Activated CD8-positive, alpha-beta T cell treated with anti-CD3 and anti-CD28 coated beads, Interleukin-2, amount 10 ng/mL, durations not matched to agents 7 days and 5 days (primary cell): ENCODE data around the gene KCTD17. TPM values are rescaled to one million over a fixed set of nuclear protein-coding genes. Genes with fewer than 3 reads are reported as not detected.

Experiments
- ATAC-seq: fragments of 150-1000 bp; cut with Tn5 transposase; one replicate; pipeline ENCODE4 v1.10.0; 2021; ENCODE audit warnings: moderate library complexity
- CTCF ChIA-PET: fragments of 350-600 bp; sonication (Branson Sonifier 250); formaldehyde crosslinking; loops from one replicate; lab custom pipeline; 2021; ENCODE audit warnings: antibody characterized with exemption; lab: Charles Lee
- POLR2A ChIA-PET: fragments of 350-600 bp; sonication (Branson Sonifier 250); formaldehyde crosslinking; loops from one replicate; lab custom pipeline; 2021; ENCODE audit warnings: antibody characterized with exemption; lab: Charles Lee
- DNase-seq: peaks from one replicate; pipeline ENCODE4 v3.0.0-alpha.2; 2020
- H3K27ac Mint-ChIP-seq: one replicate; pipeline ENCODE4 v1.8.0; 2021; ENCODE audit warnings: mild to moderate bottlenecking, mixed read lengths
- H3K27me3 Mint-ChIP-seq: one replicate; pipeline ENCODE4 v1.8.0; 2021; ENCODE audit warnings: low read depth, mixed read lengths
- H3K36me3 Mint-ChIP-seq: one replicate; pipeline ENCODE4 v1.8.0; 2021; ENCODE audit warnings: low read depth, mixed read lengths
- H3K4me1 Mint-ChIP-seq: one replicate; pipeline ENCODE4 v1.8.0; 2021; ENCODE audit warnings: low read depth, mixed read lengths
- H3K4me3 Mint-ChIP-seq: one replicate; pipeline ENCODE4 v1.8.0; 2021; ENCODE audit warnings: mild to moderate bottlenecking, mixed read lengths
- H3K9me3 Mint-ChIP-seq: one replicate; pipeline ENCODE4 v1.8.0; 2022; ENCODE audit warnings: mixed read lengths; ENCODE audit not compliant: insufficient read depth
- total RNA-seq, 2 experiments: library from RNA; stranded (reverse); gene quantifications; one replicate each; pipeline ENCODE4 v1.2.3, GENCODE V29; 2021

Gene KCTD17
- total RNA-seq, 2 experiments from 2014 or later: 34.3 to 35.9 TPM

GRCh38 chr22:37032134-37032534, 19.4 kb upstream of the KCTD17 start:
- ChIA-PET POLR2A (no interaction called here), CTCF (interaction anchor here (1.0 kb wide), 1 partner anchor 11 kb away, joined by 4 read pairs; no protein-coding TSS in a partner anchor)
- no peak for DNase-seq
- H3K4me3 Mint-ChIP-seq: no peak overlapping the region
- H3K27me3 Mint-ChIP-seq: peaks cover 9% of the 10 kb centered on the region
- H3K36me3 Mint-ChIP-seq: peaks cover 1% of the 10 kb centered on the region
- no peak for ATAC-seq
- H3K27ac Mint-ChIP-seq: no peak overlapping the region
- no peaks in the 10 kb centered on the region for H3K9me3 Mint-ChIP-seq
- H3K4me1 Mint-ChIP-seq: no peaks in the 10 kb centered on the region

GRCh38 chr22:37032535-37033460, 18.7 kb upstream of the KCTD17 start:
- POLR2A ChIA-PET: no interaction called here

GRCh38 chr22:37033605-37034430, 17.7 kb upstream of the KCTD17 start:
- ChIA-PET CTCF (interaction anchor here (1.3 kb wide), 1 partner anchor 11 kb away, joined by 5 read pairs; no protein-coding TSS in a partner anchor), POLR2A (no interaction called here)
- DNase-seq (no peak), ATAC-seq (no peak)
- Mint-ChIP-seq H3K36me3 (no peaks in the 10 kb centered on the region), H3K4me3 (no peak overlapping the region), H3K9me3 (no peaks in the 10 kb centered on the region), H3K4me1 (no peaks in the 10 kb centered on the region), H3K27ac (no peak overlapping the region), H3K27me3 (peaks cover 14% of the 10 kb centered on the region)

More at GRCh38 chr22:37032535-37033460, 18.7 kb upstream of the KCTD17 start:
- DNase-seq: no peak
- Mint-ChIP-seq H3K36me3 (no peaks in the 10 kb centered on the region), H3K9me3 (no peaks in the 10 kb centered on the region), H3K4me1 (no peaks in the 10 kb centered on the region), H3K4me3 (no peak overlapping the region), H3K27ac (no peak overlapping the region), H3K27me3 (peaks cover 14% of the 10 kb centered on the region)
- no peak for ATAC-seq
- CTCF ChIA-PET: interaction anchor here (1.0 to 1.3 kb wide), 2 partner anchors 11 to 12 kb away, joined by 4 to 5 read pairs; no protein-coding TSS in a partner anchor

GRCh38 chr22:37036655-37037377, 14.7 kb upstream of the KCTD17 start:
- no peak overlapping the region for H3K4me3 Mint-ChIP-seq
- H3K27ac Mint-ChIP-seq: no peak overlapping the region
- no peaks in the 10 kb centered on the region for H3K36me3 Mint-ChIP-seq
- DNase-seq (no peak), ATAC-seq (no peak)
- H3K9me3 Mint-ChIP-seq: no peaks in the 10 kb centered on the region
- CTCF ChIA-PET: interaction anchor here (1.4 to 3.2 kb wide), 2 partner anchors 8 to 16 kb away, joined by 5 to 13 read pairs; partner anchors contain the start of gene MPST
- H3K27me3 Mint-ChIP-seq: peaks cover 23% of the 10 kb centered on the region
- H3K4me1 Mint-ChIP-seq: peaks cover 9% of the 10 kb centered on the region
- POLR2A ChIA-PET: no interaction called here

- H3K4me3 Mint-ChIP-seq: no peak overlapping the region
- DNase-seq: no peak
- POLR2A ChIA-PET: interaction anchor here (0.7 kb wide), 1 partner anchor 107 kb away, joined by 4 read pairs; no protein-coding TSS in a partner anchor
- H3K27me3 Mint-ChIP-seq: peaks cover 23% of the 10 kb centered on the region
- no peaks in the 10 kb centered on the region for H3K9me3 Mint-ChIP-seq
- peaks cover 9% of the 10 kb centered on the region for H3K4me1 Mint-ChIP-seq
- H3K27ac Mint-ChIP-seq: no peak overlapping the region
- CTCF ChIA-PET: interaction anchor here (1.4 to 3.2 kb wide), 2 partner anchors 17 to 29 kb away, joined by 3 to 13 read pairs; partner anchors contain the start of gene MPST
- H3K36me3 Mint-ChIP-seq: no peaks in the 10 kb centered on the region
- no peak for ATAC-seq
These were observed 13.9 kb upstream of the KCTD17 start for GRCh38 chr22:37037669-37038068.

- Mint-ChIP-seq H3K36me3 (no peaks in the 10 kb centered on the region), H3K4me1 (peaks cover 12% of the 10 kb centered on the region), H3K27me3 (peaks cover 23% of the 10 kb centered on the region), H3K9me3 (no peaks in the 10 kb centered on the region), H3K4me3 (no peak overlapping the region), H3K27ac (no peak overlapping the region)
- POLR2A ChIA-PET: no interaction called here
- ATAC-seq: no peak
- CTCF ChIA-PET: interaction anchor here (1.3 kb wide), 1 partner anchor 19 kb away, joined by 3 read pairs; no protein-coding TSS in a partner anchor
- DNase-seq: no peak
These were observed 12.1 kb upstream of the KCTD17 start for GRCh38 chr22:37039466-37039865.

GRCh38 chr22:37043209-37043827, 8.2 kb upstream of the KCTD17 start:
- no peaks in the 10 kb centered on the region for H3K36me3 Mint-ChIP-seq
- ChIA-PET POLR2A (interaction anchor here (0.7 kb wide), 1 partner anchor 305 kb away, joined by 3 read pairs; no protein-coding TSS in a partner anchor), CTCF (interaction anchor here (0.9 to 3.0 kb wide), 16 partner anchors 9 to 286 kb away, joined by 3 to 8 read pairs (median 5); partner anchors contain the start of genes IFT27 and KCTD17)
- H3K9me3 Mint-ChIP-seq: no peaks in the 10 kb centered on the region
- no peak overlapping the region for H3K4me3 Mint-ChIP-seq
- peaks cover 23% of the 10 kb centered on the region for H3K4me1 Mint-ChIP-seq
- no peak overlapping the region for H3K27ac Mint-ChIP-seq
- no peak for ATAC-seq
- DNase-seq: no peak
- H3K27me3 Mint-ChIP-seq: peaks cover 9% of the 10 kb centered on the region

GRCh38 chr22:37043828-37044538, 7.6 kb upstream of the KCTD17 start:
- peaks cover 9% of the 10 kb centered on the region for H3K27me3 Mint-ChIP-seq
- DNase-seq (peak; percentile 72), ATAC-seq (peak; percentile 99)
- no peaks in the 10 kb centered on the region for H3K9me3 Mint-ChIP-seq
- CTCF ChIA-PET: interaction anchor here (0.7 to 3.3 kb wide), 28 partner anchors 8 to 287 kb away, joined by 3 to 18 read pairs (median 5); partner anchors contain the start of genes IFT27, KCTD17, NCF4 and RAC2
- H3K4me1 Mint-ChIP-seq: peaks cover 23% of the 10 kb centered on the region
- no peaks in the 10 kb centered on the region for H3K36me3 Mint-ChIP-seq
- H3K4me3 Mint-ChIP-seq: no peak overlapping the region
- POLR2A ChIA-PET: interaction anchor here (0.7 kb wide), 1 partner anchor 306 kb away, joined by 3 read pairs; no protein-coding TSS in a partner anchor
- H3K27ac Mint-ChIP-seq: no peak overlapping the region

- no peaks in the 10 kb centered on the region for H3K36me3 Mint-ChIP-seq
- POLR2A ChIA-PET: interaction anchor here (0.6 kb wide), 1 partner anchor 660 kb away, joined by 3 read pairs; no protein-coding TSS in a partner anchor
- CTCF ChIA-PET: interaction anchor here (0.7 to 3.3 kb wide), 24 partner anchors 9 to 288 kb away, joined by 3 to 18 read pairs (median 5); partner anchors contain the start of genes IFT27, NCF4, RAC2 and TST
- H3K4me3 Mint-ChIP-seq: no peak overlapping the region
- peaks cover 23% of the 10 kb centered on the region for H3K4me1 Mint-ChIP-seq
- H3K27ac Mint-ChIP-seq: no peak overlapping the region
- DNase-seq (no peak), ATAC-seq (no peak)
- peaks cover 4% of the 10 kb centered on the region for H3K27me3 Mint-ChIP-seq
- H3K9me3 Mint-ChIP-seq: no peaks in the 10 kb centered on the region
These were observed 6.6 kb upstream of the KCTD17 start for GRCh38 chr22:37044634-37045625.
